GM10847 (cell line): ENCODE measurements around the gene EDN2.

Source experiments
- POLR2A ChIP-seq: IDR thresholded peaks from 2 replicates; pipeline ENCODE4 v1.6.1; 2011; ENCODE audit not compliant: insufficient read length; ENCODE audit errors: extremely low read depth

EDN2 gene

DNA sequence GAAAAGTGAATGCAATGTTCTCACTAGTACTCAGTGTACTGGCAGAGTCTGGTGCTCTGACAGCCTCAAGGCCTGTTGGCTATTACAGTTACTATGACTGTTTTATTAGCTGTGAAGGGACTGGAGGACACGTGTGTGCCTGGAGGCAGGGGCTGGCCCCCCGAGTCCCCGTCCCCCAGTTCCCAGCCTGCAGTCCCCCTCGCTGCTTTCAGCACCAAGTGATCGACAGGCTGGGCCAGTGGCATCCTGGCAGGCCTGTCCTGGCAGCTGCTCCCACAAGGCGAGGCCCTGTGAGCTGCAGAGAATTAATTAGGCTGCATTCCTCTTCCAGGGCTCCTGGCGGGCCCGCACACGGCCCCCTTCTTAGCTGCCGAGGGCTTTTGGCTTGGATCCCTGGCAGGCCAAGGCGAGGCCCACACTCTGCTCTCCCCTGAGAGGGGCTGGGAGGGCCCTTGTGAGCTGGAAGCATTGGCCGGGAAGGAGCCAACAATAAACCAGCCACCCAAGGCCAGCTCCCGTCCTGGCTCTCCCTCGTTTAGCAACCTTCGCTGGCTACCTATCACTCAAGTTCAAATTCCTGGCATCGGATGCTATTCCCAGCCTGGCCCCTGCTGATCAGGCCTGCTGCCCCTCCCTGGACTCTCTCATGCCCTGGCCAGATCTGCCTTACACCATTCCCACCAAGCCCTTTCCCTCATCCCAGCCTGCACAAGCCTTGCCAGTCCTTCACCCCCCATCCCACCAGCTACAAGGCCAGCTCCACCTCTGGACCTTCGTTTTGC, 9.8 kb downstream of the EDN2 start:
- no peak for TF ChIP-seq POLR2A

DNA sequence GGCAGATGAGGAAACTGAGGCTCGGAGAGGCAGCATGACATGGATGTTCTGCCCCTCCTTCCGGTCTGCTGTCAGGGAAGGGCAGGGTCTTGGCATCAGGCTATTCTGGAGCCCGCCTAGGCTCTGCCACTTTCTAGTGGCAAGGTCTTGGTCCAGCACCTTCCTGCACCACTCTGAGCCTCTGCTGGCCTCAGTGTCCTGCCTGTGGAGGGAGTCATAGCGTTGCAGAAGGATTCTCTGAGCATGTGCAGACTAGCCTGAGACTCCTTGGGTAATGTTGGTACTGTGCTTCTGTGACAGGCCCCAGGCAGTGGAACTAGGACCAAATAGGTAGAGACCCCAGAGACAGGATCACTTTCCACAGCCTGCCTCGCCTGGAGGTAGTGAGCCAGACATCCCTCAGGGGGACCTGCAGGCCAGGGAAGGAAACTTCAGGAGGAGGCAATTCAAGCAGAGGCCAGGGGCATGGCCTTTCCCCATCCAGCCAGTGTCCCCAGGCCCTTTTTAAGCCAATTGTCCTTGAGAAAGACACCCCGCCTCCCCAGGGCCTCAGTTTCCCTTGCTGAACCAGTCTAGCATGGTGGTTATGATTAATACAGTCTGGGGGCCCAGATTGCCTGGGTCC, 10.6 kb downstream of the EDN2 start:
- TF ChIP-seq POLR2A: no peak

DNA sequence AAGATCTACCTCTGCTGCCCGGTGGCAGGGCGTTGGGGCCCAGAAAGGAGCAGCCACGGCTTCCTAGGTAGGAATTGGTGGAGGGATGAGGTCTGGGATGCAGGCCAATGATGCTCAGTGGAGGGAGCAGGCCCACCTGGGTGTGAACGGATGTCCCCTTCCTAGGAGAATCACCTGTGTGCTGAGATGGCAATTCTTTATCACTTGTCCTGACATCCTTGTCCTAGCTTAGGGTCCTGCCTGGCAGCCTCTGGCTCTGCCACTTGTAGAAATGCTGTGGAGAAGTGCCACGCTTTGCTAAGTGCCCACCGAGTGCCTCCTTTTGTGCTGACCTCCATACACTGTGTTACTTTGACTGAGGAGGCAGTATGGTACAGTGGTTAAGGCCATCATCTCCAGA, 12.8 kb downstream of the EDN2 start:
- no peak for TF ChIP-seq POLR2A

DNA sequence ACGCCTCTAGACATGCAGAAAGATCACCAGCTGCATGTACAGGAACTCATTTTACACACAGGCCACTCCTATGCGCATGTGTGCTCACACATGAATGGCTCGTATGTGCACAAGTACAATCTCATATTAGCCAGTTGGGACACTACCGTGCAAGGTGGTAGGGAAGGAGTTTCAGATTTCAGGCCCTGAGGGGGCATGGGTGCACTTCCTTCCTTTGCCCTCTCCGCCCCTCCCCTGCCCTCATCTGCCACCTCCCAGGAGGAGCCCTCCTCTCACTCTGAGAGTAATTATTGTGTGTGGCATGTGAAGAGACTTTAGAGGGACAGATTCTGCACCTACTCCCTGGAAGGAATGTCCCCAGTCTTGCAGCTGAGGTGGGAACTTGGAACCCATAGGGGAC, 14.8 kb downstream of the EDN2 start:
- TF ChIP-seq POLR2A: no peak

GRCh38 chr1:41468122-41468762, 16.2 kb downstream of the EDN2 start:
- no peak for TF ChIP-seq POLR2A

- TF ChIP-seq POLR2A: no peak
Measured at GRCh38 chr1:41467673-41468072, 16.8 kb downstream of the EDN2 start.

DNA sequence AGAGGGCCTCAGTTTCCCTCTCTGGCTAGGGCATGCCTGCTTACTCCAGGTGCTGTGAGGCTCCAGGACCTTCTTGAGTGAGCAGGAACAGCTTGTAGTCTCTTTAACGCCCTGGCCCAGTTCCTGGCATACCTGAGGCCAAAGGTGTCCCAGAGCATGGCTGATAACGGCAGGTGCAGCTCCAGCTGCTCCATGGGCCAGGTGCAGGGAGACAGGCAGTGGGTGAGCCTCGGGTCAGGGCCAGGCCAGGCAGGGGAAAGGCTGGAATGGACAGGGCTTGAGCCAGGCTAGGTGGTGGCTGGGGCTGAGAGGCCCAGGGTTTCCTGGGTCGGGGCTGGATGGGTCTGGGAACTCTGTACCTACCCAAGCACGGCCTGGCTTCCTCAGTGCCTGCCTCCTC, 18.3 kb downstream of the EDN2 start:
- TF ChIP-seq POLR2A: no peak

DNA sequence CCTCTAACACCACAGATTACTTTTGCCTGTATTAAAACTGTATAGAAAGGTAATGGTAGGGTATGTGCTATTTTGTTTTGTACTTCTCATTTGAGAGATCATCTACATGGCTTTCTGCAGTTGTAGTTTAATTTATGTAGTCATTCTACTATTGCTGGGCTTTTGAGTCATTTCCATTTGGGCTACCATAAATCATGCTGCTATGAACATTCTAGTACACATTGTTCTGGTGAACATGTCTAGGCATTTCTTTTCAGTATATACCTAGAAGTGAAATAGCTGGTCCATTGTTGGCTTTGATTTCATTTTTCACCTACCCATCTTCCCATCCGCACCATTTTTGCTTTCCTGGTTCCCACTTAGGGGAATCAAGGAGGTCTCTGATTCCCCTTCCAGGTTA, 18.7 kb downstream of the EDN2 start:
- no peak for TF ChIP-seq POLR2A

GRCh38 chr1:41464885-41465284, 19.6 kb downstream of the EDN2 start:
- no peak for TF ChIP-seq POLR2A

GRCh38 chr1:41463516-41463915, 21.0 kb downstream of the EDN2 start:
- TF ChIP-seq POLR2A: no peak

- no peak for TF ChIP-seq POLR2A
Measured at GRCh38 chr1:41462680-41463004, 21.8 kb downstream of the EDN2 start.

GRCh38 chr1:41461790-41462679, 22.4 kb downstream of the EDN2 start:
- TF ChIP-seq POLR2A: no peak

- TF ChIP-seq POLR2A: no peak
Measured at GRCh38 chr1:41456847-41457540, 27.5 kb downstream of the EDN2 start.

GRCh38 chr1:41455479-41456332, 28.8 kb downstream of the EDN2 start:
- TF ChIP-seq POLR2A: no peak
